Measurements from ENCODE around the gene TMEM255A. TPM values are rescaled to one million over a fixed set of nuclear protein-coding genes. Genes with fewer than 3 reads are reported as not detected.
A peak's percentile ranks its signal among the peaks of the same experiment; 100 is the strongest.

TMEM255A gene
- polyA plus RNA-seq, 1 donor from 2014 or later, result 0.33 TPM

DNA sequence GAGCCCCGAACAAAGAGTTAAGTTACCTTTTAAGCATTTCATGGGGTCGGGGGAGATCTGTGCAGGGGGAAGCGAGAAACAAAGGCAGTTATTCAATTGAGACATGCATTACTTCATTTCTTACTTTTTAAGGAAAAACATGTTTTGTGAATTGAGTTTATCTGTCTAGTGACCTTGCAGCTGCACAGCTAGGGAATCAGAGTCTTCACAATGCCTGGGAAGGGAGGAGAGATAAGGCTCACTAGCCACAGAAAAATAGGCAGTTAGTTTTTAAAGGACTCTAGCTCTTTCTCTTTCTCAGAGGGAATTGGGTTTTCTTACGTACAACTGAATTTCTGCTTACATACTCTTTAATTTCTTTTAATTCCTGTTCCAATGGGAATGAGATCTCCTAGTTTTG lies 86.9 kb downstream of the TMEM255A start:
- Mint-ChIP-seq H3K4me3 (no peak overlapping the region), H3K4me1 (peaks cover 0 to 2% (median 0%) of the 10 kb centered on the region in 3 donors), H3K9me3 (peaks cover 0 to 2% (median 0%) of the 10 kb centered on the region in 3 donors), H3K36me3 (no peaks in the 10 kb centered on the region), H3K27me3 (no peaks in the 10 kb centered on the region), H3K27ac (no peak overlapping the region)

- Mint-ChIP-seq H3K36me3 (no peaks in the 10 kb centered on the region), H3K4me1 (peaks cover 0 to 2% (median 0%) of the 10 kb centered on the region in 3 donors), H3K27me3 (no peaks in the 10 kb centered on the region), H3K9me3 (peaks cover 0 to 2% (median 0%) of the 10 kb centered on the region in 3 donors), H3K27ac (no peak overlapping the region), H3K4me3 (no peak overlapping the region)
Measured at GRCh38 chrX:120223374-120223773, 87.9 kb downstream of the TMEM255A start.

DNA sequence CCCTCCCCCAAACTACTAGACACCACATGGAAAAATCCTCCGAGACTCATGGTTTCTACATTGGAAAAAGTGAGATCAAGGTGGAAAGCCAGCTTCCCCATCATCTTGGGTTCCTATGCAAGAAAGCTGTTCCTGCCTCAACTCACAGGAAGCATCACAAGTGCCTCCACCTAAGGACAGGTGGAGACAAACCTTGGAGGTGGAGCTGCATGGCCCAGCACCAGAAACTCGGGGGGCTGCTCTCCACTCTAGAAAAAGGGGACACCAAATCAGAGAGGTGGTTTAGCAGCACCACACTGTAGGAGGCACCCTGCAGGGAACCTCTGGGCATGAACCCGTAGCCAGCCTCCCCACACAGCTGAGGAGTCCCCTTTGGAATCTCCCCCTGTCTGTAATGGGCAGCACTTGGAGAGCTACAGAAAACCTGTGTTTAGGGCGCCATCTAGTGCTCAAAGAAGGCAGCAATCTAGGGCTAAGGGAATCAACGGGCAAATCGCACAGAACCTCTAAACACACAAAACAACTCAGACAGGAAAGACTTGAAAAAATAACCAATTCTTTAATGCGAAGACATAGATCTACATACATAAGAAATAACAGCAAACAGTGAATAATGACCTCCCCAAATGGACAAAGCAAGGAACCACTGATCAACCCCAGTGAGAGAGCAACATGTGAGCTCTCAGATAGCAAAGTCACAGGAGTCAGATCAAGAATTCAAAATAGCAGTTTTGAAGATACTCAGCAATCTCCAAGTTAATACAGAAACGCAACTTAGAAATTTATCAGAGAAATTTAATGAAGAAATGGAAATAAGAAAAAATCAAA lies 97.6 kb downstream of the TMEM255A start:
- Mint-ChIP-seq H3K36me3 (peaks cover 2% of the 10 kb centered on the region), H3K4me3 (no peak overlapping the region), H3K27me3 (peaks cover 3% of the 10 kb centered on the region), H3K9me3 (no peaks in the 10 kb centered on the region), H3K4me1 (peaks cover 0 to 3% (median 3%) of the 10 kb centered on the region in 3 donors), H3K27ac (peak overlapping the region in 1 of 3 donors; percentile 25)

Other genes with a start within 250 kb of the TMEM255A start
- not detected for gene RHOXF2B, start 233.8 kb downstream of the TMEM255A start, polyA plus RNA-seq
- not detected for gene RHOXF1, start 195.5 kb downstream of the TMEM255A start, polyA plus RNA-seq
- not detected for gene RHOXF2, start 152.8 kb downstream of the TMEM255A start, polyA plus RNA-seq
- 11.5 TPM for gene ZBTB33, start 60.6 kb downstream of the TMEM255A start, polyA plus RNA-seq
- gene ATP1B4, start 50.6 kb upstream of the TMEM255A start, polyA plus RNA-seq, result not detected
- gene LAMP2, start 157.8 kb upstream of the TMEM255A start, polyA plus RNA-seq, result 49.0 TPM
- gene CUL4B, start 249.5 kb upstream of the TMEM255A start, polyA plus RNA-seq, result 18.0 TPM

Measured in IgD-negative memory B cell (primary cell).